ENCODE results near the gene CREB3.

CREB3 gene

DNA sequence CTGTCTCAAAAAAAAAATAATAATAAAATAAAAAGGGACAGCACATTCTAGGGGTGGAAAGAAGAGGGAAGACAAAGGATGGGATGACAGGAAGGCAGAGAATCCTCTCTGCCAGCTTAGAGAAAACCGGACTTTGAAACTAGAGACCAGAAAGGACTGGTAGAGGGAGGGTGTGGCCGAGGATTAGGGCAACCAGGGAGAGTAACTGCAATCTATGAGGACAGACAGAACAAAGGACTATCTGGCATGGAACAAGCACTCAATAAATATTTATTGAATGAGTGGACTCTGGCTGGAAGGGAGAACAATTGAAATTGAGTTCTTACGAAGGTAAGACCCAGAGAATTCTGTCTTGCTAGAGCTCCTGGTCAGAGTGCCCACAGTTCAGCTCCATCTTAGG, 14.1 kb downstream of the CREB3 start:
- Histone ChIP-seq H3K4me3 (IDR thresholded peaks at IDR 0.05; ENCODE audit: insufficient read depth, low read depth, low read length) (no peak overlapping the region), H3K9ac (no peak overlapping the region; the same call in 1 of the 2 replicates)

DNA sequence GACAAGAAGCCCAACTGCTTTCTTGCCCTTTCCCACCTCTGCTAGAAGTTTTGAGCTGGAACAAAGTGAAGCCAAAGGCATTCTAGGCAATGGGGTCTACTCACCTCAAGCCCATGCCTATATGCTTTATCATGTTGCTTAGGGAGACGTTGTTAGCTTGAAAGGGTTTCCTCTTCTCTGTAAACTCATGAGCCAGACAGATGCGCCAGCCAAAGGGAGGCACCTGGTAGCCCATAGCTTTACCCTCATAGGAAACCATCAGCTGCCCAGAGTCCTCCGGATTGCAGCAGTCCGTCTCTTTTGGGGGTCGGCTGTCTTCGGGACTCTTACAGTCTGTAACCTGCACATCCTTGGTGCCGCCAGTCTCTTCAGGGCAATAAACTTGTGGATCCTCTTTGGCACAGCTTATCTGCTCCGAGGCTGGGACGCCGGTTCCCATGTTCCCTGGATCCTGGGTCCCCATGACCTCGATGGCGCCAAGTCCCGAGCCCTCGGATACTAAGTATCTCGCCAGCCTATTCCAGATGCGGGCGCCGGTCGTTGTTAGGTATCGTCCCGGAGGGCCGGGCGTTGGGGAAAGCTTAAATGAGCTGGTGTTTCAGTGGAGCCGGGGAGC, 15.9 kb downstream of the CREB3 start:
- peaks cover 35% of the 10 kb centered on the region for H3K79me2 ChIP-seq (ENCODE audit: insufficient read depth, low read depth)
- peak overlapping the region; percentile 85 for H3K4me2 ChIP-seq
- H3K36me3 ChIP-seq (ENCODE audit: insufficient read depth) = no peaks in the 10 kb centered on the region
- no peaks in the 10 kb centered on the region; the same call in 1 of the 2 replicates for H4K20me1 ChIP-seq (ENCODE audit: insufficient read depth)
- H3K9ac ChIP-seq = peak overlapping the region; percentile 45
- no peaks in the 10 kb centered on the region for H3K27me3 ChIP-seq (ENCODE audit: insufficient read depth, low read depth)
- no peak overlapping the region for H3K4me3 ChIP-seq (IDR thresholded peaks at IDR 0.05; ENCODE audit: insufficient read depth, low read depth, low read length)
- peaks cover 23% of the 10 kb centered on the region for H3K4me1 ChIP-seq (ENCODE audit: low read depth, poor library complexity, severe bottlenecking)
- peak overlapping the region; percentile 26; the same call in 1 of the 2 replicates for H3K27ac ChIP-seq
- peak overlapping the region; percentile 76 for H2AFZ ChIP-seq (ENCODE audit: low read depth)
- TF ChIP-seq, protein P1, sequence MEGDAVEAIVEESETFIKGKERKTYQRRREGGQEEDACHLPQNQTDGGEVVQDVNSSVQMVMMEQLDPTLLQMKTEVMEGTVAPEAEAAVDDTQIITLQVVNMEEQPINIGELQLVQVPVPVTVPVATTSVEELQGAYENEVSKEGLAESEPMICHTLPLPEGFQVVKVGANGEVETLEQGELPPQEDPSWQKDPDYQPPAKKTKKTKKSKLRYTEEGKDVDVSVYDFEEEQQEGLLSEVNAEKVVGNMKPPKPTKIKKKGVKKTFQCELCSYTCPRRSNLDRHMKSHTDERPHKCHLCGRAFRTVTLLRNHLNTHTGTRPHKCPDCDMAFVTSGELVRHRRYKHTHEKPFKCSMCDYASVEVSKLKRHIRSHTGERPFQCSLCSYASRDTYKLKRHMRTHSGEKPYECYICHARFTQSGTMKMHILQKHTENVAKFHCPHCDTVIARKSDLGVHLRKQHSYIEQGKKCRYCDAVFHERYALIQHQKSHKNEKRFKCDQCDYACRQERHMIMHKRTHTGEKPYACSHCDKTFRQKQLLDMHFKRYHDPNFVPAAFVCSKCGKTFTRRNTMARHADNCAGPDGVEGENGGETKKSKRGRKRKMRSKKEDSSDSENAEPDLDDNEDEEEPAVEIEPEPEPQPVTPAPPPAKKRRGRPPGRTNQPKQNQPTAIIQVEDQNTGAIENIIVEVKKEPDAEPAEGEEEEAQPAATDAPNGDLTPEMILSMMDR (conservative IDR thresholded peaks at IDR 0.05; ENCODE audit: low read depth, low read length) = no peak

More for the DNA sequence above, 14.1 kb downstream of the CREB3 start:
- Histone ChIP-seq H3K4me1 (ENCODE audit: low read depth, poor library complexity, severe bottlenecking) (peaks cover 27% of the 10 kb centered on the region), H3K27ac (no peak overlapping the region), H4K20me1 (ENCODE audit: insufficient read depth) (no peaks in the 10 kb centered on the region; the same call in 1 of the 2 replicates), H3K27me3 (ENCODE audit: insufficient read depth, low read depth) (no peaks in the 10 kb centered on the region), H3K79me2 (ENCODE audit: insufficient read depth, low read depth) (peaks cover 35% of the 10 kb centered on the region), H2AFZ (ENCODE audit: low read depth) (no peak overlapping the region), H3K36me3 (ENCODE audit: insufficient read depth) (no peaks in the 10 kb centered on the region), H3K4me2 (peak overlapping the region; percentile 85)
- TF ChIP-seq, protein P1 (conservative IDR thresholded peaks at IDR 0.05; ENCODE audit: low read depth, low read length) = no peak

GRCh38 chr9:35748858-35749514, 16.5 kb downstream of the CREB3 start, which contains the start of the genes GBA2 and RGP1:
Gene GBA2 (minus strand): TSS chr9:35749228. CDS start chr9:35748704, 524 bp downstream.
Gene RGP1 (plus strand): TSS chr9:35749287. CDS start chr9:35749756, 469 bp downstream.
- Histone ChIP-seq H3K4me1 (ENCODE audit: low read depth, poor library complexity, severe bottlenecking) (peaks cover 23% of the 10 kb centered on the region), H2AFZ (ENCODE audit: low read depth) (peak within 1 kb of the TSS; percentile 76), H3K9ac (peak within 1 kb of the TSS; percentile 45), H3K36me3 (ENCODE audit: insufficient read depth) (no peaks in the 10 kb centered on the region), H3K4me3 (IDR thresholded peaks at IDR 0.05; ENCODE audit: insufficient read depth, low read depth, low read length) (no peak within 1 kb of the TSS), H3K27ac (peak within 1 kb of the TSS; percentile 26; the same call in 1 of the 2 replicates), H3K79me2 (ENCODE audit: insufficient read depth, low read depth) (peaks cover 35% of the 10 kb centered on the region), H3K4me2 (peak within 1 kb of the TSS; percentile 85), H4K20me1 (ENCODE audit: insufficient read depth) (no peaks in the 10 kb centered on the region; the same call in 1 of the 2 replicates), H3K27me3 (ENCODE audit: insufficient read depth, low read depth) (no peaks in the 10 kb centered on the region)
- TF ChIP-seq, protein P1 (conservative IDR thresholded peaks at IDR 0.05; ENCODE audit: low read depth, low read length) = no peak

GRCh38 chr9:35749515-35750255, 17.2 kb downstream of the CREB3 start:
- no peak overlapping the region for H3K27ac ChIP-seq
- peak overlapping the region; percentile 45; the same call in 1 of the 2 replicates for H3K9ac ChIP-seq
- peak overlapping the region; percentile 76 for H2AFZ ChIP-seq (ENCODE audit: low read depth)
- H3K4me3 ChIP-seq (IDR thresholded peaks at IDR 0.05; ENCODE audit: insufficient read depth, low read depth, low read length) = no peak overlapping the region
- no peaks in the 10 kb centered on the region; the same call in 1 of the 2 replicates for H4K20me1 ChIP-seq (ENCODE audit: insufficient read depth)
- H3K79me2 ChIP-seq (ENCODE audit: insufficient read depth, low read depth) = peaks cover 35% of the 10 kb centered on the region
- no peaks in the 10 kb centered on the region for H3K36me3 ChIP-seq (ENCODE audit: insufficient read depth)
- no peaks in the 10 kb centered on the region for H3K27me3 ChIP-seq (ENCODE audit: insufficient read depth, low read depth)
- TF ChIP-seq, protein P1 (conservative IDR thresholded peaks at IDR 0.05; ENCODE audit: low read depth, low read length) = no peak
- peak overlapping the region; percentile 68 for H3K4me2 ChIP-seq
- peaks cover 23% of the 10 kb centered on the region for H3K4me1 ChIP-seq (ENCODE audit: low read depth, poor library complexity, severe bottlenecking)
